Measurements from ENCODE around the gene LRRC14B. TPM values are rescaled to one million over a fixed set of nuclear protein-coding genes. Genes with fewer than 3 reads are reported as not detected.

Gene LRRC14B
- total and polyA plus RNA-seq, 7 donors = 0.66 TPM; not detected in 6

DNA sequence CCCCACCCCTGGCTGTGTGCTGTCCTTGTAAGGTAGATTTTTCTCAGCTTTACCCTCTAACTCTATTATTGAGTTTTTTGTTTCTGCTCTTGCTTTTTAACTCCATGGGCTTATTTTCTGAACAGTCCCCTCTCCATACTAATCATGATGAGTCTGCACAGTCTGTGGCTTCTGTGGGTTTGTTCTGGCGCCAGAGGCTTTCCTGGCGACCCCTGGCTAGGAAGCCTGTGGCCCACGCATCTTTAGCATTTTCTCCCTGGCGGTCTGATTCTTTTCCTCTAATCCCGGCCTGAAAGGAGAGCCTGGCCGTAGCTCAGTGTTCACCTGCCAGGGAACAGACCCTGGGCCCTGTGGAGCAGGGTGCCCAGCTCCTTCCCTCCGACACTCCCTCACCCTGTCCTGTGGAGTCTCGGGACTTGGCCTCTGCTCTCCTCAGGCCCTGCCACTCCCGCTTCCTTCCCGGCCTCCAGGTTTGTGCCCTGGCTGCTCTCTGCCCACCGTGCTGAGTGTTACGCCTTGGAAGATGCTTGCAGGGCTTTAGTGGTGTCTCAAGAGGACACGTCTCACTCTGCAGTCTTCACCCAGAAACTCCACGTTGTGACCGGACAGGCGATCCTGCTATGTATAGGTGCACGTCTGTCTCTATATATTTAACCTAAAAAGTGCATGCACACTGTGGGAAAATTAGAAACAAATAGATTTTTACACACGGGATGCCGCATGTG lies 31.7 kb upstream of the LRRC14B start:
- H3K9me3 ChIP-seq = no peaks in the 10 kb centered on the region
- intact Hi-C loops (cut with DNase I) = no loop called here
- H3K27me3 ChIP-seq = no peaks in the 10 kb centered on the region
- TF ChIP-seq, protein P1, sequence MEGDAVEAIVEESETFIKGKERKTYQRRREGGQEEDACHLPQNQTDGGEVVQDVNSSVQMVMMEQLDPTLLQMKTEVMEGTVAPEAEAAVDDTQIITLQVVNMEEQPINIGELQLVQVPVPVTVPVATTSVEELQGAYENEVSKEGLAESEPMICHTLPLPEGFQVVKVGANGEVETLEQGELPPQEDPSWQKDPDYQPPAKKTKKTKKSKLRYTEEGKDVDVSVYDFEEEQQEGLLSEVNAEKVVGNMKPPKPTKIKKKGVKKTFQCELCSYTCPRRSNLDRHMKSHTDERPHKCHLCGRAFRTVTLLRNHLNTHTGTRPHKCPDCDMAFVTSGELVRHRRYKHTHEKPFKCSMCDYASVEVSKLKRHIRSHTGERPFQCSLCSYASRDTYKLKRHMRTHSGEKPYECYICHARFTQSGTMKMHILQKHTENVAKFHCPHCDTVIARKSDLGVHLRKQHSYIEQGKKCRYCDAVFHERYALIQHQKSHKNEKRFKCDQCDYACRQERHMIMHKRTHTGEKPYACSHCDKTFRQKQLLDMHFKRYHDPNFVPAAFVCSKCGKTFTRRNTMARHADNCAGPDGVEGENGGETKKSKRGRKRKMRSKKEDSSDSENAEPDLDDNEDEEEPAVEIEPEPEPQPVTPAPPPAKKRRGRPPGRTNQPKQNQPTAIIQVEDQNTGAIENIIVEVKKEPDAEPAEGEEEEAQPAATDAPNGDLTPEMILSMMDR (IDR thresholded peaks at IDR 0.05) = no peak
- TF ChIP-seq POLR2A (IDR thresholded peaks at IDR 0.05) = no peak
- TF ChIP-seq POLR2AphosphoS5 (IDR thresholded peaks at IDR 0.05) = no peak
- no peak for TF ChIP-seq EP300 (IDR thresholded peaks at IDR 0.05)
- no peak overlapping the region for H3K4me3 ChIP-seq
- H3K27ac ChIP-seq = no peak overlapping the region
- no peak for DNase-seq
- H3K4me1 ChIP-seq = no peaks in the 10 kb centered on the region
- WGBS, 2 donors = 61 to 68% methylated on average over 19 of the region's 19 CpGs
- no peaks in the 10 kb centered on the region for H3K36me3 ChIP-seq

DNA sequence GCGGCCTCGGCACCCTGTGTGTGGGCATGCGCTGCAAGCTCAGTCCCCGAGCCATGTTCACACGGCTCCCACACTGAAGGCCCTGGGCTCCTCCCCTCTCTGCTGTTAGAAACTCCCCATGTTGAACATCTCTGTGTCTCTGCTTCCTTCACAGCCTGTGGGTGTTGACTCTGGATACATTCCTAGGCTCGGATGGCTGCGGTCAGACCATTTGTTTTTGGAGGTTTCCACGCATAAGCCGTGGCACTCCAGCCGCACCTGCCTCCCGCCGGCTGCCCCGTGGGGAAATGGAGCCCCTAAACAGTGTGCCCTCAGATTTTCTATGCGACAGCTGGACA lies 31.2 kb upstream of the LRRC14B start:
- Histone ChIP-seq H3K36me3 (no peaks in the 10 kb centered on the region), H3K4me1 (no peaks in the 10 kb centered on the region), H3K27ac (no peak overlapping the region), H3K9me3 (no peaks in the 10 kb centered on the region), H3K27me3 (no peaks in the 10 kb centered on the region), H3K4me3 (no peak overlapping the region)
- peak; percentile 48 for DNase-seq
- intact Hi-C loops (cut with DNase I) = no loop called here
- no peak for TF ChIP-seq POLR2A (IDR thresholded peaks at IDR 0.05)
- TF ChIP-seq POLR2AphosphoS5 (IDR thresholded peaks at IDR 0.05) = no peak
- 84 to 86% methylated on average over 14 of the region's 14 CpGs for WGBS, 2 donors

DNA sequence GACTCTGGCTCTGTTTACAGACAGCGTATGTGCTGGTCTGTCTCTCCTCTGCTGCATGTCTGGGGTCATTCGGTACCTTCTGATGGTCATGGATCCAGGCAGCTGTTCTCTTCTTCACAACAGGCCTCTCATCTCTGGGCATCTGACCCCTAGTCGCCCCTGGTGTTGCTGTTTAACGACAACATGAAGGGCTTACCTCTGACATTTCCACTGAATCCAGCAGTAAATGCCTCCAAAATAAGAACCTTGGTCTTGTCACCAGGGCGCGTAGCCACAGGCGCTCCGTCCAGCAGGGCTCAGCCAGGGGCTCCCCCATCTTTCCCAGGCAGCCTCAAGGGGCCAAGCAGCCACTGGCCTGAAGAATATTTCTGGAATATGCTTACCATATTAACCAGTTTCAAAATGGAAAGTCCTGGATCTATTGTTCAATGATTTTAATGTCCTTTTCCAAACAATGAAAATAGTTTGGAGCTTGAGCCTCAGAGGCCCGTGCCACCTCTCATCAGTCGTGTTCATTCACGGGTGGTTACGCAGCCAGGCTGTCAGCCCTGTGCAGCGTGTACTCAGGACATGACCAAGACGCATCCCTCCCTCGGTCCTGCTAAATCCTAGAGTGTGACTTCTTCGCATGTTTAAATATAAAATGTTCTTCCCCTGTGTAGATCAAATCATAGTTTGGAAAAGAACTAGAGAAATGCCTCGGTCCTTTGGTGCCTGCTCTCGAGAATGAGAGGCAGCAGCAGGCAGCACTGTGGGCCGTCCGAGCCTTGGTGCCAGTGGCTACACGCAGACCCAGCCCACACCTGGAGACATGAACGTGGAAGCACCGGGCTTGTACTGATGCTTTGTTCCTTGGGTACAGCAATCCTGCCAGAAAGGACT lies 30.1 kb upstream of the LRRC14B start:
- no peak for TF ChIP-seq POLR2AphosphoS5 (IDR thresholded peaks at IDR 0.05)
- TF ChIP-seq, protein P1 (IDR thresholded peaks at IDR 0.05) = no peak
- TF ChIP-seq EP300 (IDR thresholded peaks at IDR 0.05) = no peak
- no peak for TF ChIP-seq POLR2A (IDR thresholded peaks at IDR 0.05)
- H3K9me3 ChIP-seq = no peaks in the 10 kb centered on the region
- H3K36me3 ChIP-seq = no peaks in the 10 kb centered on the region
- 86 to 90% methylated on average over 23 of the region's 23 CpGs for WGBS, 2 donors
- intact Hi-C loops (cut with DNase I) = no loop called here
- no peak overlapping the region for H3K27ac ChIP-seq
- H3K27me3 ChIP-seq = no peaks in the 10 kb centered on the region
- no peak overlapping the region for H3K4me3 ChIP-seq
- DNase-seq = peak; percentile 55
- H3K4me1 ChIP-seq = no peaks in the 10 kb centered on the region

DNA sequence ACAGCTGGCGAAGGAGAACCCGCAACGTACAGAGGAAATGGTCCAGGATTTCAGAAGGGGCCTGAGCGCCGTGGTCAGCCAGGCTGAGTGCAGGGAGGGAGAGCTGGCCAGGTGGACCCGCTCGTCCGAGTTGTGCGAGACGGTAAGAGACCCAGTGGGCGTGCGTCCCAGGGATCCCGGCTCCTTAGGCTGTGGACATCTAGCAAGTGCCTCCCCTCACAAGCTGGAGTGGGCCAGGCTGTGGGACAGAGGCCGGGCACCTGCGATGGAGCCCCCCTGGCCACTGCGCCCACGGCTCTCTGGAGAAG lies 29.5 kb upstream of the LRRC14B start:
- intact Hi-C loops (cut with DNase I) = no loop called here
- WGBS, 2 donors = 93 to 95% methylated on average over 17 of the region's 17 CpGs

DNA sequence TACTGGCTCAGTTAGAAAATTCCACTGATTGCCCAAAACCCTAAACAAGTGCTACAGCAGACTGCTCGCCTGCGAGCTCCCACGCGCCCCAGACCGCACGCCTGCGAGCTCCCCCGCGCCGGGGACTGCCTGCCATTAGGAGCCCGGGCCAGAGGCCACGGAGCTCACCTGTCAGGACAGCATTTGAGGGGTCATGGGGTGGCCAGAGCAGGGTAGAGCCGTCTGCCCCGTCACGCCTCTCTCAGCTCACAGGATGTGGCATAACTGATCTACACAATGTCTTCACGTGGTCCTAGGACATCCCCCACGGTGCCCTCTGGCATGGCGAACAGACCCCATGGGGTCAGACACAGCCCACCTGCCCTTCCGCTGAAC lies 29.1 kb upstream of the LRRC14B start:
- Histone ChIP-seq H3K9me3 (no peaks in the 10 kb centered on the region), H3K4me3 (no peak overlapping the region), H3K36me3 (no peaks in the 10 kb centered on the region), H3K27ac (no peak overlapping the region), H3K4me1 (no peaks in the 10 kb centered on the region), H3K27me3 (no peaks in the 10 kb centered on the region)
- WGBS, 2 donors = 87 to 88% methylated on average over 19 of the region's 19 CpGs
- no peak for DNase-seq
- TF ChIP-seq, protein P1 (IDR thresholded peaks at IDR 0.05) = no peak
- TF ChIP-seq EP300 (IDR thresholded peaks at IDR 0.05) = no peak
- no peak for TF ChIP-seq POLR2AphosphoS5 (IDR thresholded peaks at IDR 0.05)
- no peak for TF ChIP-seq POLR2A (IDR thresholded peaks at IDR 0.05)
- intact Hi-C loops (cut with DNase I) = no loop called here

More for the DNA sequence above, 29.5 kb upstream of the LRRC14B start:
- Histone ChIP-seq H3K36me3 (no peaks in the 10 kb centered on the region), H3K9me3 (no peaks in the 10 kb centered on the region), H3K4me1 (no peaks in the 10 kb centered on the region), H3K27me3 (no peaks in the 10 kb centered on the region), H3K4me3 (no peak overlapping the region), H3K27ac (no peak overlapping the region)
- peak; percentile 60 for DNase-seq
- TF ChIP-seq, protein P1 (IDR thresholded peaks at IDR 0.05) = no peak
- TF ChIP-seq POLR2AphosphoS5 (IDR thresholded peaks at IDR 0.05) (no peak), POLR2A (IDR thresholded peaks at IDR 0.05) (no peak), EP300 (IDR thresholded peaks at IDR 0.05) (no peak)

All from sigmoid colon (tissue), 7 donors.